K562 (cell line): ENCODE measurements around the gene ZNF512B. TPM values are rescaled to one million over a fixed set of nuclear protein-coding genes. Genes with fewer than 3 reads are reported as not detected.
A peak's percentile ranks its signal among the peaks of the same experiment; 100 is the strongest.

Source experiments
- ATAC-seq: fragments of 200-7000 bp; cut with Tn5 transposase; 3 replicates; pipeline ENCODE4 v1.9.1; 2020; ENCODE audit warnings: moderate library complexity
- BruUV-seq: library from RNA; stranded (reverse); fragments of 400-500 nt; replicated peaks from 2 replicates; lab custom pipeline; 2021; lab: Mats Ljungman, UMichigan
- CTCF ChIA-PET: fragments of 300-600 bp; formaldehyde crosslinking; extraction: SDS; loops from one replicate; lab custom pipeline; 2021; ENCODE audit warnings: low intra/inter-chr PET ratio; lab: Yijun Ruan, JAX
- POLR2A ChIA-PET: fragments of 300-600, 350-650 bp; sonication (Branson Sonifier 250); formaldehyde crosslinking; extraction: SDS; loops from one replicate; lab custom pipeline; 2021; ENCODE audit warnings: antibody characterized with exemption, inconsistent platforms; lab: Yijun Ruan, JAX
- DNase-seq, 4 experiments: peaks; one replicate each; pipeline versions ENCODE4 v3.0.0 to v3.0.0-alpha.2; 2011 to 2018; ENCODE audit warnings: low spot score in 3 of 4, mixed read lengths in 3 of 4; ENCODE audit errors: extremely low read depth in 1 of 4
- FAIRE-seq: peaks from 2 replicates; lab custom pipeline; 2011; peaks lifted over from hg19 to GRCh38; lab: Jason Lieb, UNC
- H2AFZ ChIP-seq: 2 replicates; pipeline ENCODE4 v1.6.0; 2011; ENCODE audit warnings: low read depth, low read length, control low read depth, inconsistent platforms
- H3K27ac ChIP-seq: fragments of 200-600 bp; 3 replicates; pipeline ENCODE4 v1.8.0; 2011; ENCODE audit warnings: low read depth, mild to moderate bottlenecking, control low read depth, inconsistent platforms, low read length, moderate library complexity, mixed read lengths; ENCODE audit errors: extremely low read depth
- H3K27me3 ChIP-seq, 2 experiments: fragments of 300-600 bp in 1 of 2; 2 replicates in 1 of 2; 3 replicates in 1 of 2; pipeline versions ENCODE4 v1.6.0 to v1.8.0; 2011; ENCODE audit warnings: inconsistent platforms in 2 of 2, low read length in 2 of 2, mild to moderate bottlenecking in 1 of 2, mixed read lengths in 1 of 2, moderate library complexity in 1 of 2; ENCODE audit not compliant: control insufficient read depth in 2 of 2, insufficient read depth in 2 of 2
- H3K36me3 ChIP-seq: fragments of 300-600 bp; 3 replicates; pipeline ENCODE4 v1.8.0; 2011; ENCODE audit warnings: mild to moderate bottlenecking, low read length, inconsistent platforms; ENCODE audit not compliant: control insufficient read depth, insufficient read depth
- H3K4me1 ChIP-seq, 2 experiments: fragments of 200-600 bp in 1 of 2; replicated peaks in 1 of 2; 2 replicates in 1 of 2; 3 replicates in 1 of 2; pipeline versions ENCODE4 v1.5.1 to v1.8.0; 2011; ENCODE audit warnings: inconsistent platforms in 2 of 2, low read length in 2 of 2, mild to moderate bottlenecking in 1 of 2, mixed read lengths in 1 of 2, moderate library complexity in 1 of 2; ENCODE audit not compliant: control insufficient read depth in 2 of 2, insufficient read depth in 2 of 2
- H3K4me2 ChIP-seq: 2 replicates; pipeline ENCODE4 v1.6.1; 2011; ENCODE audit warnings: low read length, control low read depth, inconsistent platforms, mixed read lengths; ENCODE audit not compliant: insufficient read depth
- H3K4me3 ChIP-seq: fragments of 200-600 bp; sonication (generic), shearing (Covaris generic); 2 replicates; pipeline ENCODE4 v1.5.1; 2016; ENCODE audit warnings: control low read depth, inconsistent platforms
- H3K79me2 ChIP-seq: fragments of 200-600 bp; 3 replicates; pipeline ENCODE4 v1.8.0; 2011; ENCODE audit warnings: low read length, inconsistent platforms; ENCODE audit not compliant: control insufficient read depth, insufficient read depth
- H3K9ac ChIP-seq, 2 experiments: 2 replicates each; pipeline versions ENCODE4 v1.6.0 to v1.6.1; 2011; ENCODE audit warnings: low read depth in 2 of 2, low read length in 2 of 2, control low read depth in 1 of 2, inconsistent platforms in 1 of 2, mild to moderate bottlenecking in 1 of 2, mixed read lengths in 1 of 2; ENCODE audit not compliant: insufficient read depth in 1 of 2
- H3K9me1 ChIP-seq: one replicate; pipeline ENCODE4 v1.6.0; 2011; ENCODE audit warnings: inconsistent platforms, mild to moderate bottlenecking, low read length, moderate library complexity; ENCODE audit not compliant: control insufficient read depth, insufficient read depth
- H3K9me3 ChIP-seq: replicated peaks from 2 replicates; pipeline ENCODE4 v1.5.1; 2011; ENCODE audit warnings: low read depth, low read length, inconsistent platforms; ENCODE audit not compliant: control insufficient read depth, insufficient read depth
- H4K20me1 ChIP-seq: replicated peaks from 2 replicates; pipeline ENCODE4 v1.6.1; 2011; ENCODE audit warnings: low read length, inconsistent platforms, mixed read lengths; ENCODE audit not compliant: control insufficient read depth, insufficient read depth
- HOXB6 ChIP-seq: fragments of 250-450 bp; sonication (Bioruptor Pico); IDR thresholded peaks from 2 replicates; pipeline ENCODE4 v1.5.1; 2022; ENCODE audit warnings: mild to moderate bottlenecking, borderline replicate concordance
- MIER1 ChIP-seq: fragments of 450-650 bp; IDR thresholded peaks from 2 replicates; pipeline ENCODE4 v1.6.1; 2016; ENCODE audit warnings: antibody characterized with exemption, mild to moderate bottlenecking, low read depth
- NCOA6 ChIP-seq: fragments of 450-650 bp; IDR thresholded peaks from 2 replicates; pipeline ENCODE4 v1.6.1; 2017; ENCODE audit warnings: mild to moderate bottlenecking
- NFE2 ChIP-seq: IDR thresholded peaks from 2 replicates; pipeline ENCODE4 v1.6.1; 2014; ENCODE audit warnings: antibody characterized with exemption, low read depth
- NFIC ChIP-seq: fragments of 450-650 bp; IDR thresholded peaks from 2 replicates; pipeline ENCODE4 v1.6.1; 2017; ENCODE audit warnings: mild to moderate bottlenecking, inconsistent platforms
- PML ChIP-seq: IDR thresholded peaks from 2 replicates; pipeline ENCODE4 v1.6.1; 2012; ENCODE audit warnings: low read length, inconsistent platforms
- RBFOX2 ChIP-seq: fragments of 200-400 bp; formaldehyde crosslinking; IDR thresholded peaks from 2 replicates; pipeline ENCODE4 v1.6.1; 2017; ENCODE audit warnings: low read depth, mild to moderate bottlenecking, low read length, moderate library complexity
- RHOXF2B ChIP-seq: fragments of 250-450 bp; sonication (Bioruptor Pico); conservative IDR thresholded peaks from 2 replicates; pipeline ENCODE4 v1.5.1; 2021
- WGBS: fragments of 100-300 bp; shearing (Covaris generic); methylation state at CpG from one replicate; pipeline ENCODE4 v1.1.6; 2016; ENCODE audit warnings: low coverage, mixed read lengths; ENCODE audit not compliant: insufficient coverage; ENCODE audit errors: missing lambda C conversion rate; 5-methylcytosine and 5-hydroxymethylcytosine counted together
- in situ Hi-C: fragments of 300-500 bp; cut with MboI; formaldehyde crosslinking; loops from 4 replicates; pipeline ENCODE4 v1.15.0; 2018; ENCODE audit warnings: inconsistent platforms, mixed read lengths
- intact Hi-C: fragments of 100-400 bp; cut with micrococcal nuclease; formaldehyde crosslinking; loops from 2 replicates; pipeline ENCODE4 v1.14.2; 2022
- polyA plus RNA-seq, 8 experiments: library from polyadenylated mRNA; depleted of rRNA in 4 of 8; stranded (reverse) in 5 of 8; unstranded in 3 of 8; fragments of >200 nt; fragmentation: Nextera tagmentation in 2 of 8; fragmentation: Illumina TruSeq in 1 of 8; extraction: Ambion mirVana in 2 of 8; extraction: Trizol in 1 of 8; gene quantifications; 2 replicates each; pipeline versions ENCODE4 v1.2.1 to v1.2.3, GENCODE V29; 2011 to 2014; ENCODE audit warnings: inconsistent platforms in 1 of 8, missing spikeins in 1 of 8
- total RNA-seq, 7 experiments: library from RNA; depleted of rRNA in 6 of 7; stranded (reverse); fragments of >200 nt in 6 of 7; fragmentation: Illumina TruSeq in 2 of 7; extraction: Trizol in 2 of 7; gene quantifications; 2 replicates each; pipeline versions ENCODE4 v1.2.1 to v1.2.3, GENCODE V29; 2011 to 2021; ENCODE audit warnings: low replicate concordance in 1 of 7
- TF ChIP-seq, protein P1 (sequence below): fragments of 250-450 bp; sonication (Bioruptor Pico); IDR thresholded peaks from 2 replicates; pipeline ENCODE4 v1.9.0; 2021; ENCODE audit warnings: mild to moderate bottlenecking
- TF ChIP-seq, protein P2 (sequence below): sonication (generic); formaldehyde crosslinking; IDR thresholded peaks from 2 replicates; pipeline ENCODE4 v1.9.0; 2022; ENCODE audit warnings: mild to moderate bottlenecking, missing genetic modification reagents

ZNF512B gene
- total and polyA plus RNA-seq, 9 of the 15 experiments (the other 6 are each of a cell fraction or from before 2014, with no cell fraction given): 0.01 to 27.8 (median 8.2) TPM

DNA sequence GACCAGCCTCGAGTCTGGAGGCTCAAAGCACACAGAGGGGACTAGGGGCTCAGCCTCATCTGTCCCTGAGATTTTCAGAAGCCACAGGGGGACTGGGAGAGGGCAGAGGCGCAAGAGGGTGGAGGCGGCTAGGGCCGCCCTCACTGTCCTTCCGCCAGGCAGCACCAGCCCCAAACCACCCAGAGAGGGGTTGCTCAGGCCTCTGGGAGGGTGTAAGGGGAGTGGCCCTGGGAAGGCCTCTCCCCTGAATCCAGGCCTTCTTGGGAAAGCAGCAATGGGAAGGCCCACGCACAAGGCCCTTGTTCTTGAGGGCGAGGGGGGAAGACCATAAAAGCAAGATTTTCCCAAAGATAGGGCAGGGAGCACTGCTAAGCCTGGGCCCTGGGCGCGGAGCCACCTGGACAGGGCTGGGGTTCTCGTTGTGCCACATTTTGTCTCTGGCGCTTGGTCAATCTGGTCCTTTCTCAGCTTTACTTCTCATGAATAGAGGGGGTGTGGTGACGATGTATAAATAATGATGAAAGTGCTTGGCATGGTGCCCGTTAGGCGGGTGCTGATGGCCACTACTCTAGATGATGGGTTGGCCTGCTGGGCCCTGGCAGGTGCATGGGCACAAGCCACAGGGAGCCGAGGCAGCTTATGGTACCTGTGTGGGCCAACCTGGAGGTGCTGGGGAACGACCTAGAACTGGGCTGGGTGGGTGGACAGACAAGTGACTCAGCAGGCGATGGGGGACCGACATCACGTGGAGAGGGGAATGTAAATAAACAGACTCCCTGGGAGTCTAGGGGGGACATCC, 4.9 kb upstream of the ZNF512B start:
- intact Hi-C loops: loop anchor here (2.0 to 10.0 kb wide), 6 partner anchors 67 to 436 kb away; partner anchors contain the start of genes ABHD16B and TPD52L2
- DNase-seq: no peak
- POLR2A ChIA-PET: interaction anchor here (0.6 to 0.8 kb wide), 4 partner anchors 17 to 450 kb away, joined by 3 read pairs; no protein-coding TSS in a partner anchor

More for the DNA sequence above, 4.9 kb upstream of the ZNF512B start:
- peak overlapping the region in 1 of 2 experiments; percentile 66; a peak in 2 of 4 replicates for H3K9ac ChIP-seq
- in situ Hi-C loops: no loop called here
- no peaks in the 10 kb centered on the region for H3K27me3 ChIP-seq
- H3K79me2 ChIP-seq: peaks cover 6% of the 10 kb centered on the region; the same call in 2 of the 3 replicates
- ATAC-seq: no peak
- H3K36me3 ChIP-seq: peaks cover 11% of the 10 kb centered on the region; the same call in 1 of the 3 replicates
- 52% methylated on average over 18 of the region's 19 CpGs for WGBS
- no peak overlapping the region for H3K27ac ChIP-seq
- H3K9me1 ChIP-seq: peaks cover 3% of the 10 kb centered on the region
- no peak overlapping the region for H2AFZ ChIP-seq
- peak; percentile 67 for TF ChIP-seq NFIC
- TF ChIP-seq, protein P1, sequence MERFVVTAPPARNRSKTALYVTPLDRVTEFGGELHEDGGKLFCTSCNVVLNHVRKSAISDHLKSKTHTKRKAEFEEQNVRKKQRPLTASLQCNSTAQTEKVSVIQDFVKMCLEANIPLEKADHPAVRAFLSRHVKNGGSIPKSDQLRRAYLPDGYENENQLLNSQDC (CRISPR knock-in tag): no peak
- TF ChIP-seq RHOXF2B (CRISPR knock-in tag): no peak
- TF ChIP-seq, protein P2, sequence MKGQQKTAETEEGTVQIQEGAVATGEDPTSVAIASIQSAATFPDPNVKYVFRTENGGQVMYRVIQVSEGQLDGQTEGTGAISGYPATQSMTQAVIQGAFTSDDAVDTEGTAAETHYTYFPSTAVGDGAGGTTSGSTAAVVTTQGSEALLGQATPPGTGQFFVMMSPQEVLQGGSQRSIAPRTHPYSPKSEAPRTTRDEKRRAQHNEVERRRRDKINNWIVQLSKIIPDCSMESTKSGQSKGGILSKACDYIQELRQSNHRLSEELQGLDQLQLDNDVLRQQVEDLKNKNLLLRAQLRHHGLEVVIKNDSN (CRISPR knock-in tag): peak; percentile 43; the same call in 1 of the 2 replicates
- no peak for TF ChIP-seq MIER1
- TF ChIP-seq RBFOX2: no peak
- no peak for TF ChIP-seq NCOA6
- peak; percentile 23; the same call in 1 of the 2 replicates for TF ChIP-seq NFE2
- no peak for TF ChIP-seq HOXB6 (CRISPR knock-in tag)
- no peak for TF ChIP-seq PML
- no peak for FAIRE-seq
- no TSS peak for BruUV-seq
- no peak overlapping the region for H3K4me3 ChIP-seq
- no peaks in the 10 kb centered on the region for H3K9me3 ChIP-seq
- H3K4me2 ChIP-seq: no peak overlapping the region
- H4K20me1 ChIP-seq: no peaks in the 10 kb centered on the region
- H3K4me1 ChIP-seq: peaks cover 22 to 61% of the 10 kb centered on the region in 2 experiments
- CTCF ChIA-PET: interaction anchor here (0.6 to 2.1 kb wide), 7 partner anchors 155 to 524 kb away, joined by 3 to 25 read pairs (median 3); partner anchors contain the start of genes ARFRP1, PTK6 and ZGPAT
